PC-3 (cell line): ENCODE results near the gene INPP5K. TPM values are rescaled to one million over a fixed set of nuclear protein-coding genes. Genes with fewer than 3 reads are reported as not detected.

Experiments
- ATAC-seq: fragments of 200-7000 bp; cut with Tn5 transposase; 2 replicates; pipeline ENCODE4 v1.9.1; 2020; ENCODE audit warnings: mild to moderate bottlenecking, moderate library complexity
- Bru-seq: library from RNA; stranded (reverse); fragments of 400-500 nt; gene quantifications from one replicate; lab custom pipeline; 2021; lab: Mats Ljungman, UMichigan
- BruChase-seq, 2 experiments: library from RNA; stranded (reverse); fragments of 400-500 nt; gene quantifications; one replicate each; lab custom pipeline; 2021; lab: Mats Ljungman, UMichigan
- BruUV-seq: library from RNA; stranded (reverse); fragments of 400-500 nt; replicated peaks from 2 replicates; lab custom pipeline; 2021; lab: Mats Ljungman, UMichigan
- CTCF ChIA-PET: fragments of 300-600 bp; sonication (Branson Sonifier 250); formaldehyde crosslinking; loops from one replicate; lab custom pipeline; 2022; ENCODE audit warnings: antibody characterized with exemption; lab: Charles Lee
- POLR2A ChIA-PET: fragments of 300-600 bp; sonication (Branson Sonifier 250); formaldehyde crosslinking; loops from one replicate; lab custom pipeline; 2022; ENCODE audit warnings: antibody characterized with exemption; ENCODE audit not compliant: unreplicated experiment; lab: Charles Lee
- DNase-seq: peaks from one replicate; pipeline ENCODE4 v3.0.0-alpha.2; 2015
- H2AFZ ChIP-seq: fragments of 300-600 bp; sonication (generic); 2 replicates; pipeline ENCODE4 v1.6.0; 2016; ENCODE audit warnings: antibody characterized with exemption, low read length
- H3F3A ChIP-seq: fragments of 300-600 bp; sonication (generic); one replicate; pipeline ENCODE4 v1.6.0; 2017; ENCODE audit warnings: antibody characterized with exemption, low read length, control low read depth, mild to moderate bottlenecking; ENCODE audit not compliant: unreplicated experiment
- H3K27ac ChIP-seq: fragments of 300-600 bp; sonication (generic); 2 replicates; pipeline ENCODE4 v1.5.1; 2016; ENCODE audit warnings: mild to moderate bottlenecking, low read length
- H3K27me3 ChIP-seq: fragments of 300-600 bp; sonication (generic); 2 replicates; pipeline ENCODE4 v1.6.1; 2016; ENCODE audit warnings: low read length, mixed read lengths
- H3K36me3 ChIP-seq: fragments of 300-600 bp; sonication (generic); 2 replicates; pipeline ENCODE4 v1.6.1; 2016; ENCODE audit warnings: low read depth, mixed run types, low read length, mixed read lengths
- H3K4me1 ChIP-seq: fragments of 300-600 bp; sonication (generic); 2 replicates; pipeline ENCODE4 v1.5.1; 2016; ENCODE audit warnings: low read length; ENCODE audit not compliant: insufficient read depth
- H3K4me2 ChIP-seq: fragments of 300-600 bp; sonication (generic); 2 replicates; pipeline ENCODE4 v1.6.0; 2016; ENCODE audit warnings: low read length
- H3K4me3 ChIP-seq: fragments of 300-600 bp; sonication (generic); 2 replicates; pipeline ENCODE4 v1.5.1; 2016; ENCODE audit warnings: mild to moderate bottlenecking, low read length, mixed read lengths
- H3K79me2 ChIP-seq: fragments of 300-600 bp; sonication (generic); 2 replicates; pipeline ENCODE4 v1.6.1; 2017; ENCODE audit warnings: low read length, mixed read lengths
- H3K9ac ChIP-seq: fragments of 300-600 bp; sonication (generic); 2 replicates; pipeline ENCODE4 v1.6.0; 2016; ENCODE audit warnings: mild to moderate bottlenecking, low read length
- H3K9me2 ChIP-seq: fragments of 300-600 bp; sonication (generic); replicated peaks from 2 replicates; pipeline ENCODE4 v1.6.1; 2016; ENCODE audit warnings: mixed run types, low read length, mixed read lengths
- H3K9me3 ChIP-seq: fragments of 300-600 bp; sonication (generic); 2 replicates; pipeline ENCODE4 v1.6.1; 2016; ENCODE audit warnings: low read length, mixed read lengths
- H4K20me1 ChIP-seq: fragments of 300-600 bp; sonication (generic); 2 replicates; pipeline ENCODE4 v1.6.1; 2016; ENCODE audit warnings: low read length, mixed read lengths
- CTCF ChIP-seq: fragments of 300-600 bp; sonication (generic); conservative IDR thresholded peaks from 2 replicates; pipeline ENCODE4 v1.5.1; 2017; ENCODE audit warnings: antibody characterized with exemption, low read depth, mild to moderate bottlenecking, low read length
- EZH2 ChIP-seq: fragments of 300-600 bp; sonication (generic); IDR thresholded peaks from one replicate; pipeline ENCODE4 v1.6.1; 2017; ENCODE audit warnings: antibody characterized with exemption, mild to moderate bottlenecking, low read length; ENCODE audit not compliant: unreplicated experiment
- EZH2phosphoT487 ChIP-seq: fragments of 300-600 bp; sonication (generic); IDR thresholded peaks from 2 replicates; pipeline ENCODE4 v1.6.1; 2018; ENCODE audit warnings: mild to moderate bottlenecking, antibody characterized with exemption, low read length, borderline replicate concordance
- intact Hi-C: fragments of 100-400 bp; cut with micrococcal nuclease; formaldehyde crosslinking; loops from 2 replicates; pipeline ENCODE4 v1.9.0; 2023
- long read RNA-seq: library from polyadenylated mRNA; unstranded; transcript quantifications from one replicate; pipeline ENCODE4 v2.0.0, GENCODE V29; 2021; ENCODE audit not compliant: unreplicated experiment
- total RNA-seq: library from RNA; depleted of rRNA; stranded (reverse); fragments of >200 nt; gene quantifications from 2 replicates; pipeline ENCODE4 v1.2.3, GENCODE V29; 2014; rRNA removed

The INPP5K gene
- total RNA-seq = 46.4 and 52.6 TPM in 2 replicates
- Bru-seq, nascent RNA = percentile 56 among the genes with signal in this experiment
- percentile 64 among the genes with signal in this experiment for BruChase-seq, experiment 1, labeled RNA remaining after a 6-hour chase
- BruChase-seq, experiment 2, labeled RNA remaining after a 2-hour chase = percentile 64 among the genes with signal in this experiment
- long read RNA-seq, transcript INPP5K-201 (13 exons, 2,880 nt) = minor isoform, 7 of 121 reads
- long read RNA-seq, transcript INPP5K-204 (12 exons, 2,988 nt) = major isoform, 50 of 121 reads
- long read RNA-seq, partial matches to known transcripts = 45 of 121 reads
- long read RNA-seq, other reads (novel, unspliced or antisense) = 18 of 121 reads

- peaks cover 12% of the 10 kb centered on the region for H3K4me1 ChIP-seq
- H3K9me3 ChIP-seq = no peaks in the 10 kb centered on the region
- H3K27me3 ChIP-seq = no peaks in the 10 kb centered on the region
- BruUV-seq = no TSS peak
- H3K9ac ChIP-seq = peak within 1 kb of the TSS; percentile 91
- TF ChIP-seq EZH2 (no peak), EZH2phosphoT487 (no peak), CTCF (no peak)
- H3K79me2 ChIP-seq = peaks cover 26% of the 10 kb centered on the region
- H3K4me2 ChIP-seq = peak within 1 kb of the TSS; percentile 100
- H3K27ac ChIP-seq = peak within 1 kb of the TSS; percentile 61
- ATAC-seq (peak; percentile 89), DNase-seq (peak; percentile 95)
- POLR2A ChIA-PET = interaction anchor here (0.6 to 0.8 kb wide), 2 partner anchors 16 to 18 kb away, joined by 4 to 9 read pairs; no protein-coding TSS in a partner anchor
- no peaks in the 10 kb centered on the region for H3F3A ChIP-seq
- peak within 1 kb of the TSS; percentile 73 for H2AFZ ChIP-seq
- peak within 1 kb of the TSS; percentile 99 for H3K4me3 ChIP-seq
- intact Hi-C loops = loop anchor here (2.0 to 10.0 kb wide), 2 partner anchors 24 to 152 kb away; partner anchors contain the start of gene MYO1C
- H4K20me1 ChIP-seq = no peaks in the 10 kb centered on the region
- no peaks in the 10 kb centered on the region for H3K36me3 ChIP-seq
- CTCF ChIA-PET = interaction anchor here (0.7 to 2.1 kb wide), 2 partner anchors 24 to 151 kb away, joined by 3 to 12 read pairs; partner anchors contain the start of gene MYO1C
- no peaks in the 10 kb centered on the region for H3K9me2 ChIP-seq
These were observed at the start of gene INPP5K for GRCh38 chr17:1516388-1517161. INPP5K (minus strand) TSS chr17:1516612; CDS start chr17:1516499, 113 bp downstream.

GRCh38 chr17:1565877-1566276 lies 49.5 kb upstream of the INPP5K start:
- ChIA-PET POLR2A (no interaction called here), CTCF (no interaction called here)
- DNase-seq (no peak), ATAC-seq (no peak)
- no TSS peak for BruUV-seq
- intact Hi-C loops = no loop called here
- Histone ChIP-seq H3K27ac (no peak overlapping the region), H2AFZ (no peak overlapping the region), H3K36me3 (no peaks in the 10 kb centered on the region), H3K4me1 (peaks cover 13% of the 10 kb centered on the region), H3K9me3 (no peaks in the 10 kb centered on the region), H3K27me3 (no peaks in the 10 kb centered on the region), H3K79me2 (peaks cover 14% of the 10 kb centered on the region), H3K9me2 (no peaks in the 10 kb centered on the region), H3F3A (no peaks in the 10 kb centered on the region), H4K20me1 (peaks cover 8% of the 10 kb centered on the region; the same call in 1 of the 2 replicates), H3K9ac (no peak overlapping the region), H3K4me3 (no peak overlapping the region), H3K4me2 (no peak overlapping the region)
- TF ChIP-seq EZH2 (no peak), CTCF (no peak), EZH2phosphoT487 (no peak)
